Thyroid gland (tissue), 4 donors: ENCODE results near the gene ITIH1.
"Not testable (repeated sequence)": the region's sequence is repeated elsewhere in the genome, so short reads cannot be mapped to it uniquely, and the experiment has no call there.

Source experiments
- POLR2A ChIP-seq, 2 donors: fragments of 450-650 bp; IDR thresholded peaks; one replicate each; pipeline ENCODE4 v1.6.1; 2017; ENCODE audit warnings: antibody characterized with exemption in 2 of 2, mild to moderate bottlenecking in 2 of 2, moderate library complexity in 1 of 2
- TF ChIP-seq, protein P1 (sequence below), 6 experiments: fragments of 200-600 bp in 3 of 6; fragments of 450-650 bp in 3 of 6; sonication (generic) in 3 of 6; IDR thresholded peaks; one replicate each; pipeline ENCODE4 v1.5.1; 2016 to 2019; ENCODE audit warnings: antibody characterized with exemption in 6 of 6, mild to moderate bottlenecking in 2 of 6, inconsistent platforms in 1 of 6, moderate library complexity in 1 of 6

DNA sequence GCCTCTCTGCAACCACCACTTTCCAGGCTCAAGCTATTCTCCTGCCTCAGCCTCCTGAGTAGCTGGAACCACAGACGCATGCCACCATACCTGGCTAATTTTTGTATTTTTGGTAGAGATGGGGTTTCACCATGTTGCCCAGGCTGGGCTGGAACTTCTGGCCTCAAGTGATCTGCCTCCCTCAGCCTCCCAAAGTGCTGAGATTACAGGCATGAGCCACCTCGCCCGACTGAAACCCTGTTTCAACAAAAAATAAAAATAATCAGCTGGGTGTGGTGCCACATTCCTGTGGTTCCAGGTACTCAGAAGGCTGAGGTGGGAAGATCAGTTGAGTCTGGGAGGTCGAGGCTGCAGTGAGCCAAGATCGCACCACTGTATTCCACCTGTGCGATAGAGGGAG lies 913 bp upstream of the ITIH1 start:
- TF ChIP-seq, protein P1, sequence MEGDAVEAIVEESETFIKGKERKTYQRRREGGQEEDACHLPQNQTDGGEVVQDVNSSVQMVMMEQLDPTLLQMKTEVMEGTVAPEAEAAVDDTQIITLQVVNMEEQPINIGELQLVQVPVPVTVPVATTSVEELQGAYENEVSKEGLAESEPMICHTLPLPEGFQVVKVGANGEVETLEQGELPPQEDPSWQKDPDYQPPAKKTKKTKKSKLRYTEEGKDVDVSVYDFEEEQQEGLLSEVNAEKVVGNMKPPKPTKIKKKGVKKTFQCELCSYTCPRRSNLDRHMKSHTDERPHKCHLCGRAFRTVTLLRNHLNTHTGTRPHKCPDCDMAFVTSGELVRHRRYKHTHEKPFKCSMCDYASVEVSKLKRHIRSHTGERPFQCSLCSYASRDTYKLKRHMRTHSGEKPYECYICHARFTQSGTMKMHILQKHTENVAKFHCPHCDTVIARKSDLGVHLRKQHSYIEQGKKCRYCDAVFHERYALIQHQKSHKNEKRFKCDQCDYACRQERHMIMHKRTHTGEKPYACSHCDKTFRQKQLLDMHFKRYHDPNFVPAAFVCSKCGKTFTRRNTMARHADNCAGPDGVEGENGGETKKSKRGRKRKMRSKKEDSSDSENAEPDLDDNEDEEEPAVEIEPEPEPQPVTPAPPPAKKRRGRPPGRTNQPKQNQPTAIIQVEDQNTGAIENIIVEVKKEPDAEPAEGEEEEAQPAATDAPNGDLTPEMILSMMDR (IDR thresholded peaks at IDR 0.05), result not testable (repeated sequence)
- TF ChIP-seq POLR2A (IDR thresholded peaks at IDR 0.05), result not testable (repeated sequence)
